Heart right ventricle (tissue), 16 donors: ENCODE results near the gene PROCR. TPM values are rescaled to one million over a fixed set of nuclear protein-coding genes. Genes with fewer than 3 reads are reported as not detected.
A peak's percentile ranks its signal among the peaks of the same experiment; 100 is the strongest.
"Not testable (repeated sequence)": the region's sequence is repeated elsewhere in the genome, so short reads cannot be mapped to it uniquely, and the experiment has no call there.

ENCODE experiments used
- ATAC-seq, 8 donors: fragments of 200-7000 bp; cut with Tn5 transposase; one replicate each; pipeline ENCODE4 v1.9.1; 2020; ENCODE audit warnings: mild to moderate bottlenecking in 8 of 8, moderate library complexity in 8 of 8, moderate number of reproducible peaks in 1 of 8
- DNase-seq, 2 donors: peaks; one replicate each; pipeline ENCODE4 v3.0.0-alpha.2; 2020
- H3K27ac ChIP-seq, 10 donors: fragments of 200-600 bp; sonication (generic) in 2 of 10; one replicate each; pipeline versions ENCODE4 v1.5.0 to v1.8.0; 2020 to 2022; ENCODE audit warnings: mild to moderate bottlenecking in 3 of 10
- H3K27me3 ChIP-seq, 7 donors: fragments of 200-600 bp; one replicate each; pipeline ENCODE4 v1.8.0; 2021 to 2022; ENCODE audit warnings: mild to moderate bottlenecking in 2 of 7
- H3K36me3 ChIP-seq, 9 donors: fragments of 200-600 bp; sonication (generic) in 1 of 9; one replicate each; pipeline versions ENCODE4 v1.5.0 to v1.8.0; 2020 to 2022; ENCODE audit warnings: mild to moderate bottlenecking in 2 of 9
- H3K4me1 ChIP-seq, 9 donors: fragments of 200-600 bp; sonication (generic) in 1 of 9; one replicate each; pipeline versions ENCODE4 v1.5.0 to v1.8.0; 2020 to 2022; ENCODE audit warnings: mild to moderate bottlenecking in 4 of 9
- H3K4me3 ChIP-seq, 10 donors: fragments of 200-600 bp; sonication (generic) in 2 of 10; one replicate each; pipeline versions ENCODE4 v1.5.0 to v1.8.0; 2020 to 2022; ENCODE audit warnings: mild to moderate bottlenecking in 7 of 10, moderate library complexity in 2 of 10
- H3K9me3 ChIP-seq, 11 donors: fragments of 200-600 bp in 10 of 11; sonication (generic) in 2 of 11; one replicate each; pipeline versions ENCODE4 v1.5.0 to v1.8.0; 2013 to 2022; ENCODE audit warnings: mild to moderate bottlenecking in 2 of 11, control low read depth in 1 of 11, moderate library complexity in 1 of 11
- WGBS, 2 donors: extraction: QIAGEN DNeasy Blood & Tissue Kit; methylation state at CpG; one replicate each; pipeline ENCODE4 v1.1.7; 2013; ENCODE audit warnings: inconsistent platforms in 1 of 2; 5-methylcytosine and 5-hydroxymethylcytosine counted together
- intact Hi-C, 10 donors: fragments of 100-400 bp; cut with DNase I; formaldehyde crosslinking; loops; one replicate each; pipeline versions ENCODE4 v1.11.1 to v1.14.2; 2022
- polyA plus RNA-seq, 2 donors: library from polyadenylated mRNA; stranded (reverse); fragments of 200-250 nt; gene quantifications; one replicate each; pipeline ENCODE4 v1.2.3, GENCODE V29; 2013
- total RNA-seq, 10 donors: library from RNA; stranded (reverse); fragmentation: NEBNext Ultra II Directional in 3 of 10; extraction: Animal tissue kit (Norgen Biotek cat#: 25700) in 3 of 10; gene quantifications; one replicate each; pipeline versions ENCODE4 v1.2.1 to v1.2.4, GENCODE V29; 2021 to 2023
- TF ChIP-seq, protein P1 (sequence below), 9 donors: fragments of 200-600 bp; sonication (generic) in 2 of 9; IDR thresholded peaks; one replicate each; pipeline versions ENCODE4 v1.5.0 to v1.8.0; 2021 to 2022; ENCODE audit warnings: antibody characterized with exemption in 9 of 9, mild to moderate bottlenecking in 5 of 9, moderate library complexity in 1 of 9
- donor health status: Arrhythmogenic right ventricular cardiomyopathy.
- donor health status: ischemic (EF 13 %, LVEDD 7.1; RV severe dilation, severe dysfunction).
- donor health status: healthy with polysubstance abuse.
- donor health status: DM: no; HTN: yes; CAD: no.
- donor health status: DM: no; HTN: no; CAD: no.
- donor health status: ischemic (EF 25% LVEDD 6.9; RV normal size, moderate dysfunction).
- donor health status: ischemic (EF 25% LVEDD 5.7; RV mildly dilated, moderate dysfunction).
- donor health status: healthy.
- donor health status: DM: yes; HTN: yes; CAD: no.
- donor health status: Ischemic cardiomyopathy.
- donor health status: ischemic (EF 35%, LVEDD 5.7; RV mildly dilated, moderate dysfunction).
- donor health status: nonischemic (EF 11% LVEDD 7.7; RV severe dilation, severe dysfunction).
- donor health status: DM: yes; HTN: yes; CAD: no.
- donor health status: PGD.
- donor health status: ischemic (EF 29% LVEDD 5.4; RV normal size, mild dysfunction).
- donor health status: nonischemic (EF 23%, LVEDD 6.1; RV moderate dilation, normal function).

The PROCR gene
- total and polyA plus RNA-seq, 12 donors, result 3.0 to 26.7 (median 8.8) TPM

GRCh38 chr20:35151736-35152135 lies 20.1 kb upstream of the PROCR start:
- 56 to 81% methylated on average over 4 of the region's 4 CpGs for WGBS, 2 donors
- H3K27ac ChIP-seq, result peak overlapping the region in 8 of 10 donors; percentile 13 to 64 (median 44)
- peak in 7 of 8 donors; percentile 39 to 67 (median 54) for ATAC-seq

GRCh38 chr20:35155936-35156335 lies 15.9 kb upstream of the PROCR start:
- H3K36me3 ChIP-seq, result no peaks in the 10 kb centered on the region
- H3K9me3 ChIP-seq, result no peaks in the 10 kb centered on the region
- intact Hi-C loops, result no loop called here
- H3K27me3 ChIP-seq, result no peaks in the 10 kb centered on the region
- H3K4me3 ChIP-seq, result no peak overlapping the region
- ATAC-seq, result no peak
- no peak overlapping the region for H3K27ac ChIP-seq
- TF ChIP-seq, protein P1, sequence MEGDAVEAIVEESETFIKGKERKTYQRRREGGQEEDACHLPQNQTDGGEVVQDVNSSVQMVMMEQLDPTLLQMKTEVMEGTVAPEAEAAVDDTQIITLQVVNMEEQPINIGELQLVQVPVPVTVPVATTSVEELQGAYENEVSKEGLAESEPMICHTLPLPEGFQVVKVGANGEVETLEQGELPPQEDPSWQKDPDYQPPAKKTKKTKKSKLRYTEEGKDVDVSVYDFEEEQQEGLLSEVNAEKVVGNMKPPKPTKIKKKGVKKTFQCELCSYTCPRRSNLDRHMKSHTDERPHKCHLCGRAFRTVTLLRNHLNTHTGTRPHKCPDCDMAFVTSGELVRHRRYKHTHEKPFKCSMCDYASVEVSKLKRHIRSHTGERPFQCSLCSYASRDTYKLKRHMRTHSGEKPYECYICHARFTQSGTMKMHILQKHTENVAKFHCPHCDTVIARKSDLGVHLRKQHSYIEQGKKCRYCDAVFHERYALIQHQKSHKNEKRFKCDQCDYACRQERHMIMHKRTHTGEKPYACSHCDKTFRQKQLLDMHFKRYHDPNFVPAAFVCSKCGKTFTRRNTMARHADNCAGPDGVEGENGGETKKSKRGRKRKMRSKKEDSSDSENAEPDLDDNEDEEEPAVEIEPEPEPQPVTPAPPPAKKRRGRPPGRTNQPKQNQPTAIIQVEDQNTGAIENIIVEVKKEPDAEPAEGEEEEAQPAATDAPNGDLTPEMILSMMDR (IDR thresholded peaks at IDR 0.05), result no peak
- H3K4me1 ChIP-seq, result peaks cover 0 to 13% (median 5%) of the 10 kb centered on the region in 9 donors
- WGBS, 2 donors, result 75 to 80% methylated on average over 2 of the region's 2 CpGs
- DNase-seq, result no peak

More at GRCh38 chr20:35151736-35152135, 20.1 kb upstream of the PROCR start:
- DNase-seq, result peak in 1 of 2 donors; percentile 39
- no peaks in the 10 kb centered on the region for H3K9me3 ChIP-seq
- peaks cover under 1 to 23% (median 15%) of the 10 kb centered on the region in 9 donors for H3K4me1 ChIP-seq
- H3K36me3 ChIP-seq, result no peaks in the 10 kb centered on the region
- no peak overlapping the region for H3K4me3 ChIP-seq
- no peaks in the 10 kb centered on the region for H3K27me3 ChIP-seq
- intact Hi-C loops, result no loop called here
- TF ChIP-seq, protein P1 (IDR thresholded peaks at IDR 0.05), result no peak

- Histone ChIP-seq H3K27me3 (no peaks in the 10 kb centered on the region), H3K4me1 (peaks cover 0 to 6% (median 0%) of the 10 kb centered on the region in 9 donors), H3K9me3 (no peaks in the 10 kb centered on the region), H3K36me3 (no peaks in the 10 kb centered on the region), H3K4me3 (no peak overlapping the region), H3K27ac (no peak overlapping the region)
- 88 to 89% methylated on average over 6 of the region's 6 CpGs for WGBS, 2 donors
- TF ChIP-seq, protein P1 (IDR thresholded peaks at IDR 0.05), result no peak
- DNase-seq (no peak), ATAC-seq (no peak)
- intact Hi-C loops, result no loop called here
These were observed 14.9 kb upstream of the PROCR start for GRCh38 chr20:35156978-35157377.

DNA sequence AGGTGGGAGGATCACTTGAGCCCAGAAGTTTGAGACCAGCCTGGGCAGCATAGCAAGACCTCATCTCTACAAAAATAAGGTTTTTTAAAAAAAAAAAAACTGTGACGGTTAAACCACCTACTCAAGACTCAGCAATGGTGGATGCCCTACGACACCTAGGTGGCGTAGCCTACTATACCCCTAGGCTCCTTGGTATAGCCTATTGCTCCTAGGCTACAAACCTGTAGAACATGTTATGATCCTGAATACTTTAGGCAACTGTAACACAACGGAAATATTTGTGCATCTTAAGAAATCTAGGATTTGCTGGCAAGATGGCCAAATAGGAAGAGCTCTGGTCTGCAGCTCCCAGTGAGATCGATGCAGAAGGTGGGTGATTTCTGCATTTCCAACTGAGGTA lies 11.5 kb upstream of the PROCR start:
- intact Hi-C loops, DNase-seq, H3K27ac ChIP-seq, H3K4me3 ChIP-seq, H3K27me3 ChIP-seq, H3K4me1 ChIP-seq, H3K9me3 ChIP-seq, H3K36me3 ChIP-seq, ATAC-seq: not testable (repeated sequence)
- WGBS, 2 donors, result 91 to 94% methylated on average over 5 of the region's 5 CpGs

- H3K9me3 ChIP-seq, ATAC-seq, H3K27ac ChIP-seq, H3K4me3 ChIP-seq, H3K36me3 ChIP-seq, intact Hi-C loops, H3K27me3 ChIP-seq, DNase-seq: not testable (repeated sequence)
- H3K4me1 ChIP-seq, result peaks cover 8 to 25% (median 19%) of the 10 kb centered on the region in 9 donors
These were observed 7.3 kb upstream of the PROCR start for GRCh38 chr20:35164531-35164930.
